ENCODE results near the gene NPTN. TPM values are rescaled to one million over a fixed set of nuclear protein-coding genes. Genes with fewer than 3 reads are reported as not detected.

Gene NPTN
- total RNA-seq, 1 experiment from 2014 or later = 111 TPM

- DNase-seq (ENCODE audit: low read depth) = no peak
These were observed 114.1 kb downstream of the NPTN start for GRCh38 chr15:73518876-73519733.

DNA sequence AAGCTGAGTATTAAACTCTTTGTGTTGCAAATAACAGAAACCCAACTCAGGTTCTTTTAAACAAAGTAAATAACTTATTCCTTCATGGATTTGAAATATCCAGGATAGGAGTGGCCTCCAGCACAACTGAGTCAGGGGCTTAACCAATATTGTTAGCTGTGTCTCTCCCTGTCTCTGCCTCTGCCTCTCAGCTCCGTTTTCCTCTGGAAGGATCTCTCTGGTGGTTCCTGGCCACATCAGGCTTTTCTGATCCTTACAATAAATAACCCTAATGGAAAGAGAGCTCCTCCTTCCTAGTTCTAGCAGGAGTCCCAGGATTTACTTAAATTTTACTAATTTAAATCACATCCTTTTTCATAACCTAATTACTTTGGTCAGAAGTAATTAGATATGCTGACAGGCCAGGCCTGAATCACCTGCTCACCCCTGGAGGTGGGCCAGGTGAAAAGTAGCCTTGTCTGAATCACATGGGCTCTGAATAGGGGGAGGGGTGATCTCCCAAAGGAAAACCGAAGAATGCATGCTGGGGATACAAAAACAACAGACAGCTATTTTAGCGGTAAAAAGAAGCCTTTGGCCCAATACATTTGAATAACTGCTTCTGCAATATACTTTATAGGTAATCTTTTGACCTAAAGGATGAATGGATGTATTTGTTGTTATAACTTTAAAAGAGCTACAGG is 114.9 kb downstream of the NPTN start:
- DNase-seq (ENCODE audit: low read depth) = no peak

GRCh38 chr15:73517566-73517965 is 115.6 kb downstream of the NPTN start:
- DNase-seq (ENCODE audit: low read depth) = no peak

GRCh38 chr15:73515527-73515926 is 117.7 kb downstream of the NPTN start:
- DNase-seq (ENCODE audit: low read depth) = no peak

Other genes starting within 250 kb of the NPTN start
- not detected in 2 replicates for gene REC114, start 190.2 kb downstream of the NPTN start, total RNA-seq (2014; rRNA removed)
- gene CD276, start 51.0 kb upstream of the NPTN start, total RNA-seq (2014; rRNA removed) = 47.1 and 54.4 TPM in 2 replicates
- 0.19 and 0.29 TPM in 2 replicates for gene INSYN1, start 120.0 kb upstream of the NPTN start, total RNA-seq (2014; rRNA removed)
- not detected in 2 replicates for gene TBC1D21, start 240.2 kb upstream of the NPTN start, total RNA-seq (2014; rRNA removed)

Data from LHCN-M2 (cell line).